HL-60 (cell line): ENCODE measurements around the gene TBL1X.
"Not testable (repeated sequence)": the region's sequence is repeated elsewhere in the genome, so short reads cannot be mapped to it uniquely, and the experiment has no call there.

Experiments used
- DNase-seq, 2 experiments: peaks; one replicate each; pipeline ENCODE4 v3.0.0-alpha.2; 2010 to 2020; ENCODE audit warnings: low read depth in 1 of 2, low spot score in 1 of 2
- H3K27ac ChIP-seq: fragments of 250-450 bp; sonication (Bioruptor Pico); replicated peaks from 2 replicates; pipeline ENCODE4 v1.5.1; 2020; ENCODE audit warnings: mild to moderate bottlenecking, moderate library complexity
- H3K27me3 ChIP-seq: fragments of 250-450 bp; sonication (Bioruptor Pico); 2 replicates; pipeline ENCODE4 v1.5.1; 2021; ENCODE audit warnings: mild to moderate bottlenecking, moderate library complexity; ENCODE audit not compliant: insufficient read depth, poor library complexity, severe bottlenecking
- H3K4me3 ChIP-seq: replicated peaks from 2 replicates; pipeline ENCODE4 v1.5.1; 2011; ENCODE audit warnings: mild to moderate bottlenecking, control low read depth, low read length; ENCODE audit not compliant: insufficient read depth
- CTCF ChIP-seq: IDR thresholded peaks from one replicate; pipeline ENCODE4 v1.5.1; 2011; ENCODE audit warnings: low read length, control low read depth, inconsistent platforms; ENCODE audit not compliant: insufficient read depth
- GABPA ChIP-seq: IDR thresholded peaks from 2 replicates; pipeline ENCODE4 v1.6.1; 2012; ENCODE audit warnings: low read depth
- POLR2AphosphoS5 ChIP-seq: IDR thresholded peaks from 2 replicates; pipeline ENCODE4 v1.6.1; 2012; ENCODE audit warnings: low read depth
- REST ChIP-seq: IDR thresholded peaks from 2 replicates; pipeline ENCODE4 v1.6.1; 2012; ENCODE audit warnings: low read depth; ENCODE audit not compliant: insufficient replicate concordance
- SPI1 ChIP-seq: IDR thresholded peaks from 2 replicates; pipeline ENCODE4 v1.6.1; 2012; ENCODE audit warnings: low read depth, mild to moderate bottlenecking, borderline replicate concordance

TBL1X gene

GRCh38 chrX:9767375-9767774, 302.5 kb downstream of the TBL1X start:
- Histone ChIP-seq H3K4me3 (no peak overlapping the region), H3K27ac (no peak overlapping the region), H3K27me3 (no peaks in the 10 kb centered on the region)
- no peak for DNase-seq
- TF ChIP-seq CTCF (no peak), REST (no peak), SPI1 (no peak), POLR2AphosphoS5 (no peak), GABPA (no peak)

GRCh38 chrX:9768321-9768839, 303.5 kb downstream of the TBL1X start:
- H3K27ac ChIP-seq, H3K27me3 ChIP-seq, H3K4me3 ChIP-seq, DNase-seq: not testable (repeated sequence)

GRCh38 chrX:9770319-9770718, 305.5 kb downstream of the TBL1X start:
- peaks cover under 1% of the 10 kb centered on the region for H3K27me3 ChIP-seq
- DNase-seq = no peak
- TF ChIP-seq REST = no peak
- no peak for TF ChIP-seq GABPA
- TF ChIP-seq SPI1 = no peak
- TF ChIP-seq CTCF = no peak
- TF ChIP-seq POLR2AphosphoS5 = no peak
- no peak overlapping the region for H3K4me3 ChIP-seq
- H3K27ac ChIP-seq = no peak overlapping the region

- Histone ChIP-seq H3K4me3 (no peak overlapping the region), H3K27me3 (peaks cover 3% of the 10 kb centered on the region), H3K27ac (no peak overlapping the region)
- DNase-seq = no peak
- no peak for TF ChIP-seq POLR2AphosphoS5
- TF ChIP-seq REST = no peak
- no peak for TF ChIP-seq SPI1
- TF ChIP-seq CTCF = no peak
- no peak for TF ChIP-seq GABPA
Measured at GRCh38 chrX:9772943-9773342, 308.1 kb downstream of the TBL1X start.
